GF-D8 (cell line): Measurements from ENCODE around the gene USP12.
"Not testable (repeated sequence)": the region's sequence is repeated elsewhere in the genome, so short reads cannot be mapped to it uniquely, and the experiment has no call there.

Experiments used
- DNase-seq: peaks from one replicate; lab custom pipeline; 2025; lab: John Stamatoyannopoulos, UW

Gene USP12

GRCh38 chr13:27149702-27150101 is 21.9 kb downstream of the USP12 start:
- DNase-seq, result no peak

GRCh38 chr13:27148900-27149299 is 22.7 kb downstream of the USP12 start:
- DNase-seq, result no peak

- DNase-seq, result no peak
These were observed 24.0 kb downstream of the USP12 start for GRCh38 chr13:27147530-27148170.

DNA sequence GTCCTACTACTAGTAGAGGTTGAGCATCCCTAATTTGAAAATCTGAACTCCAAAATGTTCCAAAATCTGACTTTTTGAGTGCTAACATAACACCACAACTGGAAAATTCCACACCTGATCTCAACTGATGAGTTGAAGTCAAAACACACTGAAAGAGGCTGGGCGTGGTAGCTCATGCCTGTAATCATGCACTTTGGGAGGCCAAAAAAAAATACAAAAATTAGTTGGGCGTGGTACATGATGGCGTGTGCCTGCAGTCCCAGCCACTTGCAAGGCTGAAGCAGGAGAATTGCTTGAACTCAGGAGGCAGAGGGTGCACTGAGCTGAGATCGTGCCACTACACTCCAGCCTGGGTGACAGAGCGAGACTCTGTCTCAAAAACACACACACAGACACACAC is 29.9 kb downstream of the USP12 start:
- no peak for DNase-seq

- not testable (repeated sequence) for DNase-seq
These were observed 30.5 kb downstream of the USP12 start for GRCh38 chr13:27141159-27141558.

- DNase-seq, result no peak
These were observed 31.6 kb downstream of the USP12 start for GRCh38 chr13:27140060-27140459.

DNA sequence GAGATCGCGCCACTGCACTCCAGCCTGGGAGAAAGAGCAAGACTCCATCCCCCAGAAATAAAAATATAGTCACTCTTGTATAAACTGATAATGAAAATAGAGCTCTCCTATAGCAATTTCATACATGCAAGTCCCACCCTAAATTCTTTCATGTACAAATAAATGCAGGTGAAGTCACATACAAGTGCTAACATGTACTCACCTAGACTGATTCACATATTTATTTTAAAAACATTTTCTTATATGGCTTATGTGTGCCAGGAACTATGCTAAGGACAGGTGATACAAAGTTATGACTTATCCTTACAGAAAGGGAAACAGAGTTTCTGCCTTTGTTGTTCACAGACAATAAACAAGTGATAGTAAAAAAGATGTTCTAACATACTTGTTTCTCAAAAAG is 32.0 kb downstream of the USP12 start:
- no peak for DNase-seq

- DNase-seq, result no peak
These were observed 33.0 kb downstream of the USP12 start for GRCh38 chr13:27138457-27139093.

DNA sequence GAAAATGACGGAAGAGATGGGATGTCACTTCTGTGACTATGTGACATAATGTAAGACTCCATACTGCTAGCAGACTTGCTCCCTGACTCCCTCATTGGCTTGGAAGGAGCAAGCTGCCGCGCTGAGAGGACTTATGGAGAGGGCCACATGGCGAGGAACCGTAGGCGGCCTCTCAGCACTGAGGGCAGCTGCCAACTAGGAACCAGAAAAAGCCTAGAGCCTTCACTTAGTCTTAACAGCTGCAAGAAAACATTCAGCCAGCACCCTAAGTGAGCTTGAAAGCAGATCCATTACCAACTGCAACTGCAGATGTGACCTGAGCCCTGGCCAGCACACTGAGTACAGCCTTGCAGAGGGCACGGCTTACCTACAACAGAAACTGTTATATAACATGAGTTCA is 33.9 kb downstream of the USP12 start:
- no peak for DNase-seq

DNA sequence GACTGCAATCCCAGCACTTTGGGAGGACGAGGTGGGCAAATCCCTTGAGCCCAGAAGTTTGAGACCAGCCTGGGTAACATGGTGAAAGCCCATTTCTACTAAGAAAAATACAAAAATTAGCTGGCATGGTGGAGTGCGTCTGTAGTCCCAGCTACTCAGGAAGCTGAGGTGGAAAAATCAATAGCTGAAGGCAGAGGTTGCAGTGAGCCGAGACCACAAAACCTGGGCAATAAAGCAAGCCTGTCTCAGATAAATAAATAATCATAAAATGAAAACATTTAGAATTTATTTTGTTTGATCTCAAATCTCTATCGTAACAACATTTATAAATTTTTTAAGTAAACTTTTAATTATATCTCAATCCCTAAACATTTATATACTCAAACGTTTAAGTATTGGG is 36.6 kb downstream of the USP12 start:
- no peak for DNase-seq

DNA sequence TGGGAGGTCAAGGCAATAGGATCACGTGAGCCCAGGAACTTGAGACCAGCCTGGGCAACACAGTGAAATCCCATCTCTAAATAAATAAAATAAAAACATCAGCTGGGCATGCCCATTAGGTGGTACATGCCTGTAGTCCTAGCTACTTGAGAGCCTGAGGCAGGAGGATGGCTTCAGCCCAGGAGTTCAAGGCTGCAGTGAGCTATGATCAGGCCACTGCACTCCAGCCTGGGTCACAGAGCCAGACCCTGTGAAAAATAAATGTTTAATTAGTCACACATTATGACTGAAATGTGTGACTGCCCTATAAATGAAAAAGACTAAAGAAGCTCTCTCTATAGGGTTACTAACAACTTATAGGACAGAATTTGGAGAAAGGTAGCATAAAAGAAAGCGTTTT is 37.7 kb downstream of the USP12 start:
- no peak for DNase-seq

DNA sequence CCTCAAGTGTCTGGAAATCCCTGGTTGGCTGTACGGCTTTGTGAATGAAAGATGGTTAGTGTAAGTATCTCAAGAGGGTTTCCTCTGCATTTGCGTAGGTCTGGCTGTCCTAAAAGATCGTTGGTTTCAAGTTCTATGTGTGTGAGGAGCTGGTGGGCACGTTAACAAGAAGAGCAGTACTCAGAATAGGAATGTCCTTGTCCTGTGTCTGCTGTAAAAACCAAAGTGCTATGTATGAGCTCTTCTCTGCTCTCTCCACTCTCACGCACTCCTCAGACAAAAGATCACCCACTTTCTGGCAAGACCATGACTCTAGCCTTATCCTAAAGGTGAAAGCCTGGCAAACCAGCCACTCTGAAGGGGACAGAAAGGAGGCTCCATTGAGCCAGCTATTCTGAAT is 39.1 kb downstream of the USP12 start:
- DNase-seq, result no peak

DNA sequence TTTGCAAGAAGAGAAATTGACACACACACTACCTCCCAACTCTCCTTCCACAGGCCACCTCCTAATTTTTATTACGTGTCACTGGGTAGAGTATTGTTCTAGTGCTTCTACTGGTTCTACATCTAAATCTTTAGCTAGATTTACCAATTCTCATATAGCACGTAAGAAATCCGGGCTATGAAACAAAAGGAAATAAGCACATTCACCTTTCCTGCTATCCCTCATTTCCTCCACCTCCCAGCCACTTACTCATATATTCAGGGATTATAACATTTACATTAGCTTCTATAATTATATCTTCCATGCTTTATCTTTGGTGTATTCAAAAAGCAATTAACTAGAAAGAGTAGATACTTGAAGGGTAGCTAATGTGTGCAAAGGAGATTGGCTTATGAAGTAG is 39.7 kb downstream of the USP12 start:
- no peak for DNase-seq

DNA sequence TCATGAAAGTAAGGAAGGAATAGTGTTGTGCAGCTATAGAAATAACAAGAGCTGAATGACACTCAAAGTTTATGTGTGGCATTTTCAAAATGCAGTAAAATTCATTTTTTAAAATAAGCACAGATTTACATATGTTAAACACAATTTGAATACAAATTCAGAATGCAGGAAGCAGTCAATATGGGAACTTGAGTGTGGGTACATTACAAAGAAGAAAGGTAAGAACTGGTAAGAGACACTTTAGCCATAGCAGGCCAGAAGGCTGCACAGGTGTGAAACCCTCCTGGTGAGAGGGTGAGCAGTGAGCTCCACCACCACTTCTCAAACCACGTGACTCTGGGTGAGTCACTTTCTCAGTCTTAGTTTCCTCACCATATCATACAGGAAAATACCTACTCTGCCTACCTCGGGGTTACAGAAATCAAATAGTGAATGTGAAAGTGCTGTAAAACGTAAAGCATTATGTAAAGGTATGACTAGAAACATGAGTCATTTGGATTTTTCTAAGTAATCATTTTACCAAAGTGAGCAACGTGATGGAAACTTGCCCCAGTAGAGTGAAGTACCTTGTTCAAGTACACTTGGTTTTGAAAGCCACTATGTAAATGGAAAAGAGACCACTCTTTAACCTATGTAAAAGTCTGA is 40.5 kb downstream of the USP12 start:
- no peak for DNase-seq

DNA sequence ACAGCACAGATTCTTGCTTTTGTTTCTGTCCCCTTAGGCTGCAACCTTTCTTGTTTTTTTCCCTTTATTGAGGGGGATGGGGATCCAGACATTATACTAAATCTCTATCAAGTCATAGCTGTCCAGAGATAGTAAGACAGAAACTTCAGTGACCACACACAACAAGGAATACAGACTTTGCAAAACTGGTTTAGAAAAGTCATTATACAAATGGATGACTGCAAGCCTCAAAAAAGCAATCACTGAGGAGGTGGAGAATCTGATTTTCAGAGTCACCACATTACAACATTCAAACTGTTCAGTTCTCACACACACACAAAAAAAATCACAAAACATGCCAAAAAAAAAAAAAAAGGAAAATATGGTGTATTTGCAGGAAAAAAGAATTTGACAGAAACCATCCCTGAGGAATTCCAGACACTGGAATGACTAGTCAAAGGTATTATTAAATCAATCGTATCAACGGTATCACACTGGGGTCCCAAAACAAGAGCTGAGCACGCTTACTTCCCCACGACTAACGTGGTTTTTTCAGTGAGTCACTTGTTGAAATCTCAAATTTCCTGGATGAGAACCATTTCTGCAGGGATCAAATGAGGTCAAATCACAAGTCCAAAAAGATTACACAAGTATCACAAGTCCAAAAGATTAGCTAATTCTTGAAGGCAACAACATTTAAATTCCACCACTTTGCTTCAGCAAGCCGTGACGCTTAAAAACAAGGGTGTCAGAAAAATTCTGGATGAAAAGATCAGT is 41.2 kb downstream of the USP12 start:
- DNase-seq, result no peak

GRCh38 chr13:27128825-27129627 is 42.6 kb downstream of the USP12 start:
- no peak for DNase-seq

GRCh38 chr13:27126859-27127258 is 44.8 kb downstream of the USP12 start:
- DNase-seq, result no peak

GRCh38 chr13:27125357-27126282 is 46.0 kb downstream of the USP12 start:
- no peak for DNase-seq

DNA sequence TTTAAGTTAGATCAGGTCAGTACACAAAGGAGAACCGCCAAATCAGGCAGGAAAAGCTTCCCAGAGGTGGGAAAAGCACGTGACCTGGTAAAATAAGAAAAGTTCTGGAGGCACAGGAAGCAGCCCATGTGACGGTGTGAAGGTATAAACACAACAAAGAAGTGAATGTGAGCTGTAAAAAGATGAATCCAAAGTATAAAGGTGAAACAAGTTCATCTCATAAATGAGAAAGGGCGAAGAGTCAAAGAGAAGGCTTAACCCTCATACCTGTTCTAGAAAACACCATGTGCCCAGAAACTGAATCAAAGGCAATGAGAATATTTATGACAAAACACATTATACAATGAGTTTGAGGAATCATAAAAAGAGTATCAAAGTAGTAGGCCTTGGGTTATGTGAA is 47.0 kb downstream of the USP12 start:
- no peak for DNase-seq

DNA sequence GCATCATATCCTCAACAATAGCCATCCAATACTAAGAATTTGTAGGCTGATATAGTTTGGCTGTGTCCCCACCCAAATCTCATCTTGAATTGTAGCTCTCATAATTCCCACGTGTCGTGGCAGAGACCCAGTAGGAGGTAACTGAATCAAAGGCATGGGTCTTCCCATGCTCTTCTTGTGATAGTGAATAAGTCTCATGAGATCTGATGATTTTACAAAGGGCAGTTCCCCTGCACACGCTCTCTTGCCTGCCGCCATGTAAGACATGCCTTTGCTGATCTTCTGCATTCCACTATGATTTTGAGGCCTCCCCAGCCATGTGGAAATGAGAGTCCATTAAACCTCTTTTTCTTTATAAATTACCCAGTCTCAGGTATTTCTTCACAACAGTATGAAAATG is 48.2 kb downstream of the USP12 start:
- DNase-seq, result not testable (repeated sequence)

DNA sequence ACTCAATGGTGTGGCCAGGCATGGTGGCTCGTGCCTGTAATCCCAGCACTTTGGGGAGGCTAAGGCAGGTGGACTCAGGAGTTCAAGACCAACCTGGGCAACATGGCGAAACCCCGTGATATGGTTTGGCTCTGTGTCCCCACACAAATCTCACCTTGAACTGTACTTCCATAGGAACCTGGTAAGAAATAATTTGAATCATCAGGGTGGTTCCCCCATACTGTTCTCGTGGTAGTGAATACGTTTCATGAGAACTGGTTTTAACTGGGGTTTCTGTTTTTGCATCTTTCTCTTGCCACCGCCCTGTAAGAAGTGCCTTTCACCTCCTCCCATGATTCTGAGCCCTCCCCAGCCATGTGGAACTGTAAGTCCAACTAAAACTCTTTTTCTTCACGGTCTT is 49.6 kb downstream of the USP12 start:
- no peak for DNase-seq
